ENCODE results near the gene CPT2. TPM values are rescaled to one million over a fixed set of nuclear protein-coding genes. Genes with fewer than 3 reads are reported as not detected.

CPT2 gene
- total RNA-seq, 4 donors from 2014 or later: 11.4 to 19.1 (median 16.0) TPM

DNA sequence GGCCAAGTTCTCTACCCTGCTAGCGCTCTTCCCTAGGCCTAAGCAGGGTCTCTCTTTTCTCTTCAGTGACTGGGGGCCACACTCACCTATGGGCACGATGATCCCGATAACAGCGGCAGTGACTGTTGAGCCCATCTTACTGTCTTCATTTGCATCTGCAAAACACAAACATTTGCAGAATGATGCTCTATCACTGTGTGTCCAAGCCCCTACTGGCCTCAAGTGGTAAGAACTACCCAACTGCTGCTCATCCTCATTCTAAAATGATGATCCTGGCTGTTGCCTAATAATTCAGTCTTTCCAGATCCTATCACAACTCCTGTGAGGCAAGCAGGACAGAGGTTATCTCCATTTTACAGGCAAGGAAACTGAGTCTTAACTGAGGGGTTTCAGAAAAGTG is 58.4 kb downstream of the CPT2 start:
- 100% methylated on average over 4 of the region's 4 CpGs for WGBS
- no peaks in the 10 kb centered on the region for H3K36me3 ChIP-seq
- TF ChIP-seq POLR2A (IDR thresholded peaks at IDR 0.05; ENCODE audit: low read depth): no peak
- TF ChIP-seq, protein P1, sequence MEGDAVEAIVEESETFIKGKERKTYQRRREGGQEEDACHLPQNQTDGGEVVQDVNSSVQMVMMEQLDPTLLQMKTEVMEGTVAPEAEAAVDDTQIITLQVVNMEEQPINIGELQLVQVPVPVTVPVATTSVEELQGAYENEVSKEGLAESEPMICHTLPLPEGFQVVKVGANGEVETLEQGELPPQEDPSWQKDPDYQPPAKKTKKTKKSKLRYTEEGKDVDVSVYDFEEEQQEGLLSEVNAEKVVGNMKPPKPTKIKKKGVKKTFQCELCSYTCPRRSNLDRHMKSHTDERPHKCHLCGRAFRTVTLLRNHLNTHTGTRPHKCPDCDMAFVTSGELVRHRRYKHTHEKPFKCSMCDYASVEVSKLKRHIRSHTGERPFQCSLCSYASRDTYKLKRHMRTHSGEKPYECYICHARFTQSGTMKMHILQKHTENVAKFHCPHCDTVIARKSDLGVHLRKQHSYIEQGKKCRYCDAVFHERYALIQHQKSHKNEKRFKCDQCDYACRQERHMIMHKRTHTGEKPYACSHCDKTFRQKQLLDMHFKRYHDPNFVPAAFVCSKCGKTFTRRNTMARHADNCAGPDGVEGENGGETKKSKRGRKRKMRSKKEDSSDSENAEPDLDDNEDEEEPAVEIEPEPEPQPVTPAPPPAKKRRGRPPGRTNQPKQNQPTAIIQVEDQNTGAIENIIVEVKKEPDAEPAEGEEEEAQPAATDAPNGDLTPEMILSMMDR (IDR thresholded peaks at IDR 0.05): no peak
- intact Hi-C loops (cut with DNase I): no loop called here
- H3K27me3 ChIP-seq: no peaks in the 10 kb centered on the region
- no peak overlapping the region for H3K27ac ChIP-seq (replicated peaks in 1 of 4)
- no peak for DNase-seq (ENCODE audit: extremely low spot score)
- no peaks in the 10 kb centered on the region for H3K4me1 ChIP-seq
- H3K4me3 ChIP-seq: no peak overlapping the region
- H3K9me3 ChIP-seq: no peaks in the 10 kb centered on the region

DNA sequence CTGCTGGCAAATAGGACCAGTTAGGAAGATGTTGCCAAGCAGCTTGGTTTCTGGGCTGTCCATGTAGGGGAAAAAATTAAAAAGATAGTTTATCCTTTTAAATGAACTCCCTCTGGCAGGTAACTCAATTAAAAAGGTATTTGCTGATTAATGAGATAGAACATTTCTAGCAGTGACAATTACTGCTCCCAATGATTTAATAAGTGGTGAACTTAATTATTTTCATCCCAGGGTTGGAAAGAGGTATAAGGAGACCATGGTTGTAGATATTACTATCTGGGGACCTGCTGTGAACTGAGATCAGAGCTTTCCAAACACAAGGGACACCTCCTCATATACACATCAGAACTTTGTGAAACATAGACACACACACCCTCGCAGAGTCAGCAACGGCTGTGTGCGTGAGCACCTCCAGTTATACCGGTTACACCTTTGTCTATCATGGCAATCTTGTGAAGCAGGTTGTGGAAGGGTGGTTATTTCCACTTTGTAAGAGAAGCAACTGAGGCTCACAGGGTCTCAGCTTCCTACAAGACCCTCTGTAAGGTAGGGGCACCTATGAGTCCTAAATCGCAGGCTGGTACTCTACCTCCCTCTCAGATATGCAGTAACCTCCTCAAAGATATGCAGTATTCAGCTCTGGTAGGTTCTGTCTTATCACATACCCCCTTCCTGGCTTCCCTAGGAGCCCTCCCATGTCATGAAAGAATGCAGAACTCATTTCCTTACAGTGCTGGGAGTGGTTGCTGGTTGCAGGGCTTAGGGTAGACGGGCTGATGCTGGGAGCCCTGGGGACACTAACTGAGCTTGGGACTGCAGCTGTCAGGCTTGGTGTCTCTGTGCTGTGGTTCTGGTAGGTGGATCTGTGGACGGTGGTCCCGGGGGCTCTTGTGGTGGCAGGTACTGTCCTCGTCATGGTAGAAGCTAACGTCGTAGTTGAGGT is 60.2 kb downstream of the CPT2 start:
- no peak overlapping the region for H3K27ac ChIP-seq (replicated peaks in 1 of 4)
- no peaks in the 10 kb centered on the region for H3K4me1 ChIP-seq
- WGBS: 97% methylated on average over 10 of the region's 11 CpGs
- no peak for DNase-seq (ENCODE audit: extremely low spot score)
- H3K27me3 ChIP-seq: no peaks in the 10 kb centered on the region
- H3K4me3 ChIP-seq: no peak overlapping the region
- TF ChIP-seq POLR2A (IDR thresholded peaks at IDR 0.05; ENCODE audit: low read depth) (no peak), POLR2AphosphoS5 (IDR thresholded peaks at IDR 0.05) (no peak), EP300 (IDR thresholded peaks at IDR 0.05) (no peak)
- TF ChIP-seq, protein P1 (IDR thresholded peaks at IDR 0.05): no peak
- no peaks in the 10 kb centered on the region for H3K9me3 ChIP-seq
- no peaks in the 10 kb centered on the region for H3K36me3 ChIP-seq
- intact Hi-C loops (cut with DNase I): no loop called here

DNA sequence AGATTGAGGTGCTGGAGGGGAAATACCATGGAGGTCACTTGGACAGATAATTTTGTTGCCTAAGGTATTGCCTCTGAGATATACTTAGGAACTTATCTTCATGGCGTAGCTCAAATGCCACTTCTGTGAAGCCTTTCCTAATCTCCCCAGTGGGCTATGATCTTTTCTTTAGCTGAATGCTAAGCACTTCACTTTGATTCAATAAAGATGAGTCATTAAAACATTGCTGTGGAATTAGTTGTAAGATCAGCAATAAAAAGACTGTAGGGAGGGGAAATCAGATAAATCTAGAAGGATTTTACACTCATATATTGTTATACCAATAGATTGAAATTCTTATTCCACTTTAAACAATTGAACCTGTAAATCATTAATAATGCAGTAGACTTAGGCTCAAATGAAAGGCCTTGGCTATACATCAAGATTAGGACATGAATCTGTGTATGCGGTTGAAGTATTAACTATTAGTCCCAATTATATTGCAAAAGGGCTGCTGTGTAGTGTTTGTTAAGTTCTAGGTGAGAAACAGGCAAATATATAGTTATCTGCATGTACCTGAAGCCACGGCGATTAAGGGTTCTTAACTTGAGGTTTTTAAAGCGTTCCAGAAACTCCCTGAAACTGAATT is 60.9 kb downstream of the CPT2 start:
- Histone ChIP-seq H3K27ac (replicated peaks in 1 of 4) (no peak overlapping the region), H3K36me3 (no peaks in the 10 kb centered on the region), H3K4me1 (no peaks in the 10 kb centered on the region), H3K4me3 (no peak overlapping the region), H3K27me3 (no peaks in the 10 kb centered on the region), H3K9me3 (no peaks in the 10 kb centered on the region)
- intact Hi-C loops (cut with DNase I): no loop called here
- TF ChIP-seq POLR2A (IDR thresholded peaks at IDR 0.05; ENCODE audit: low read depth) (no peak), EP300 (IDR thresholded peaks at IDR 0.05) (no peak), POLR2AphosphoS5 (IDR thresholded peaks at IDR 0.05) (no peak)
- TF ChIP-seq, protein P1 (IDR thresholded peaks at IDR 0.05): no peak
- WGBS: 96% methylated on average over 5 of the region's 5 CpGs
- DNase-seq (ENCODE audit: extremely low spot score): no peak

DNA sequence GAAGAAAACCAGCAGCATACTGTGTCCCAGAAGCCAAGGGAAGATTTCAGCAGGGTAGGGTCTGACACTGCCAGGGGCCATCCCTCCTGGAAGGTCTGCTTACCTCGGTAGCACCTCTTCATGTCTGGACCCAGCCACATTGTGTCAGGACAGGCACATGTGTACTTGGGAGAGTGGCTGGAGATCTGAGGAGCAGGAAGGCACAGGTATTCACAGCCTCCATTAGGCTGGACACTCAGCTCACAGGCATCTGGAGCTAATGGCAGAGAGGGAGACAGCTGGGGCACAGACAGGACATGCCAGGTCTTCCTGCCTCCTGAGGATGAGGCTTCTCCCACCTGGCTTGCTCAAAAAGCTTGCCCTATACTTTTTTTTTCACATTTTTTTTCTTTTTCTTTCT is 61.6 kb downstream of the CPT2 start:
- Histone ChIP-seq H3K4me1 (no peaks in the 10 kb centered on the region), H3K9me3 (no peaks in the 10 kb centered on the region), H3K27ac (replicated peaks in 1 of 4) (no peak overlapping the region), H3K4me3 (no peak overlapping the region), H3K36me3 (no peaks in the 10 kb centered on the region), H3K27me3 (no peaks in the 10 kb centered on the region)
- no CpG with 5 or more reads among the region's 1 CpG for WGBS
- intact Hi-C loops (cut with DNase I): no loop called here
- DNase-seq (ENCODE audit: extremely low spot score): no peak
- TF ChIP-seq POLR2AphosphoS5 (IDR thresholded peaks at IDR 0.05) (no peak), EP300 (IDR thresholded peaks at IDR 0.05) (no peak), POLR2A (IDR thresholded peaks at IDR 0.05; ENCODE audit: low read depth) (no peak)
- TF ChIP-seq, protein P1 (IDR thresholded peaks at IDR 0.05): no peak
